Fibroblast of skin of left quadriceps (primary cell): Measurements from ENCODE around the gene STX16.

ENCODE experiments used
- DNase-seq, 2 experiments: peaks; one replicate each; pipeline ENCODE4 v3.0.0-alpha.2; 2013; ENCODE audit warnings: low read depth in 2 of 2

Gene STX16

GRCh38 chr20:58697201-58697866 is 46.3 kb downstream of the STX16 start:
- no peak for DNase-seq

- DNase-seq: no peak
These were observed 47.0 kb downstream of the STX16 start for GRCh38 chr20:58697867-58698703.

- no peak for DNase-seq
These were observed 47.9 kb downstream of the STX16 start for GRCh38 chr20:58698741-58699622.

GRCh38 chr20:58699623-58700107 is 48.6 kb downstream of the STX16 start:
- no peak for DNase-seq

GRCh38 chr20:58700121-58700821 is 49.2 kb downstream of the STX16 start:
- no peak for DNase-seq

- DNase-seq: no peak
These were observed 49.7 kb downstream of the STX16 start for GRCh38 chr20:58700823-58701222.

- DNase-seq: no peak
These were observed 50.5 kb downstream of the STX16 start for GRCh38 chr20:58701431-58702160.

- no peak for DNase-seq
These were observed 51.1 kb downstream of the STX16 start for GRCh38 chr20:58702161-58702510.

GRCh38 chr20:58702859-58703648 is 52.0 kb downstream of the STX16 start:
- no peak for DNase-seq

- DNase-seq: no peak
These were observed 52.8 kb downstream of the STX16 start for GRCh38 chr20:58703765-58704371.

- DNase-seq: no peak
These were observed 54.3 kb downstream of the STX16 start for GRCh38 chr20:58705208-58705926.

GRCh38 chr20:58706150-58706892 is 55.2 kb downstream of the STX16 start:
- DNase-seq: no peak

GRCh38 chr20:58706975-58707681 is 56.0 kb downstream of the STX16 start:
- DNase-seq: no peak

GRCh38 chr20:58707770-58708169 is 56.7 kb downstream of the STX16 start:
- no peak for DNase-seq

GRCh38 chr20:58708246-58708931 is 57.3 kb downstream of the STX16 start:
- no peak for DNase-seq

GRCh38 chr20:58709013-58709702 is 58.1 kb downstream of the STX16 start:
- no peak for DNase-seq
